ENCODE results near the gene ERCC8.
"Not testable (repeated sequence)": the region's sequence is repeated elsewhere in the genome, so short reads cannot be mapped to it uniquely, and the experiment has no call there.

ERCC8 gene, protein sequence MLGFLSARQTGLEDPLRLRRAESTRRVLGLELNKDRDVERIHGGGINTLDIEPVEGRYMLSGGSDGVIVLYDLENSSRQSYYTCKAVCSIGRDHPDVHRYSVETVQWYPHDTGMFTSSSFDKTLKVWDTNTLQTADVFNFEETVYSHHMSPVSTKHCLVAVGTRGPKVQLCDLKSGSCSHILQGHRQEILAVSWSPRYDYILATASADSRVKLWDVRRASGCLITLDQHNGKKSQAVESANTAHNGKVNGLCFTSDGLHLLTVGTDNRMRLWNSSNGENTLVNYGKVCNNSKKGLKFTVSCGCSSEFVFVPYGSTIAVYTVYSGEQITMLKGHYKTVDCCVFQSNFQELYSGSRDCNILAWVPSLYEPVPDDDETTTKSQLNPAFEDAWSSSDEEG

DNA sequence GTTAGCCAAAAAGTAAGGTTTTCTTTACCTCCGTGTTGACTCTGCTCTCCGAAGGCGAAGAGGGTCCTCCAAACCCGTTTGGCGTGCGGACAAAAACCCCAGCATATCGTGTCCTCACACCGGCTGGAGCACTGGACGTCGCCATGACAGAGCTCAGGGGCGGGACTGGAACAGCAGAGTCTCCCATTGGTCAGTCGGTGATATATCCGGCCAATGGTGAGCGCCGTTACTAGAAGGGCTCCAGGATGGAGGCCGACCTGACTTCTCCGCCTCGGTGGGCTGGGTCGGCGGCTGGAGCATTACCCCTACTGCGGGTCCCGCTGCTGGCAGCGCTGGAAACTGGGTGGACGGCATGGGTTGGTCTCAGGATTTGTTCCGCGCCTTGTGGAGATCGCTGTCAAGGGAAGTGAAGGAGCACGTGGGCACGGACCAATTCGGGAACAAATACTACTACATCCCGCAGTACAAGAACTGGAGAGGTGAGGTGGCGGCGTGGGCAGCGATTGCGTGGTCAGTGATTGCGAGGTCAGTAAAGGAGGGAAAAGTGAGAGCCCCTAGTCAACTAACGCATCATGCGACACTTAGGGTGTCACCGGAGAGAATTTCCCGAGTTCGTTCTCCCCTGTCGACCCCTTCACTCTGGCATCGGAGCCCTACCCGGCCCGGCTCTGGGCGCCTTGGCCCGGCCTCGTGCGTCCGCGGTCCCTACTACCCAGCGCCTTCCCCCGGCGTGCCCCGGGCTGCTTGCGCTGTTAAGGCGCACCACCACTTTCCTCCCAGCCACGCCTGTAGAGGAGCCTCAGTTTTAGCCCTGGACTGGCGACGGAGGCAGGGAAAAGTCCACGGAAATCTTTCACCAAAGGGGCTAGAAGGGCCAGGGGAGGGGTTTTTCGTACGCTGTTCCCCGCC is at the start of gene ERCC8, which contains the start of gene NDUFAF2:
Gene ERCC8, minus strand, starts transcription at position 167 of the 909 bp plus-strand sequence. Its CDS starts 62 bp downstream, at position 105.
Gene NDUFAF2, plus strand, starts transcription at position 302 of the 909 bp plus-strand sequence. Its CDS starts 51 bp downstream, at position 353.
- DNase-seq (ENCODE audit: low read depth in 1 of 2, low spot score in 1 of 2): peak; percentile 69 to 75

DNA sequence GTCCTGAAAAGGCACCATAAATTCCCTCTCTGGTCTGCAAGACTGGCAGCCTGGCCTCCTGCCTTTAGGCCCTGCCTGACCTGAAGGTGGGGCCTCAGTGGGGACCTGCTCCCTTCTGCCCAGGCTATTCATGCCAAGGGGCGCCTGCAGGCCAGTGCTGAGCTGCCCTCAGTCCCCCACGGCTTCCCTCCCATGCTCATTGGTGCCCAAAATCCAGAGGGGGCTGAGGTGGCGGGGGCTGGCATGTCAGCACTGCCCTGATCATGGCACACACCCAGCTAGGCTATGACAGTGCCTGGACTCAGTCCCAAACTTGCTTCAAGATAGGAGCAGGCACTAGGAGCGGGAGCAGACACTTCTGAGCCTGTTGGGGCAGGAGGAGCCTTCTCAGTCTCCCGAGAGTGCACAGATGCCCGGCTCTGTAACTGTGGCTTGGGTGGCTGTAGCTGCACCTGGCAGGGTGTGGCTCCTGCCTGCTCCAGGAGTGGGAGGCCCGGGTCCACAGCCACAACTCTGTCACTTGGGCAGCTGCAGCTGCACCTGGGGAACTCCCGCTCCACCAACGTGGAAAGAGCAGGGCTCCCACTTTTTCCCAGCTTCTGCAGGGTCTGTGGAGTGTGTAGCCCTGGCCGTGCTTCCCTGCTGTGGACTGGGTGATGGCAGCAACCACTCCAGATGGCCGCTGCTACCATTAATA is 49.2 kb upstream of the ERCC8 start:
- DNase-seq (ENCODE audit: low read depth in 1 of 2, low spot score in 1 of 2): no peak

DNA sequence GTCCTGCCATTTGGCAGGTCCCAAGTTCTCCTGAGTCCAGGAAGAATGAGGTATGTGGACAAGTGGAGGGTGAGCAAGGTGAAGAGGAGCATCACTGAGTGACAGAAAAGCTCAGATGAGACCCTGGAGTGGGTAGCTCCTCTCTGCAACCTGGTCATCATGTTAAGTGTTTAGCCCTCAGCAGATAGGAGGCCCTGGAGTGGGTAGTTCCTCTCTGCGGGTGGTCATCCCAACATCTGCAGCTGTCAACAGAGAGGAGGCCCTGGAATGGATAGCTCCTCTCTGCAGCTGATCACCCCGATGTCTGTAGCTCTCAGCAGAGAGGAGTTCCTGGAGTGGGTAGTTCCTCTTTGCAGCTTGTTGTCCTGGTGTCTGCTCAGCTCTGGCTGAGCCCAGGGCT is 48.6 kb upstream of the ERCC8 start:
- no peak for DNase-seq (ENCODE audit: low read depth in 1 of 2, low spot score in 1 of 2)

- no peak for DNase-seq (ENCODE audit: low read depth in 1 of 2, low spot score in 1 of 2)
Observed at GRCh38 chr5:60992871-60993270, 48.0 kb upstream of the ERCC8 start.

- no peak for DNase-seq (ENCODE audit: low read depth in 1 of 2, low spot score in 1 of 2)
Observed at GRCh38 chr5:60989790-60990189, 44.9 kb upstream of the ERCC8 start.

GRCh38 chr5:60982127-60982526 is 37.3 kb upstream of the ERCC8 start:
- not testable (repeated sequence) for DNase-seq (ENCODE audit: low read depth in 1 of 2, low spot score in 1 of 2)

DNA sequence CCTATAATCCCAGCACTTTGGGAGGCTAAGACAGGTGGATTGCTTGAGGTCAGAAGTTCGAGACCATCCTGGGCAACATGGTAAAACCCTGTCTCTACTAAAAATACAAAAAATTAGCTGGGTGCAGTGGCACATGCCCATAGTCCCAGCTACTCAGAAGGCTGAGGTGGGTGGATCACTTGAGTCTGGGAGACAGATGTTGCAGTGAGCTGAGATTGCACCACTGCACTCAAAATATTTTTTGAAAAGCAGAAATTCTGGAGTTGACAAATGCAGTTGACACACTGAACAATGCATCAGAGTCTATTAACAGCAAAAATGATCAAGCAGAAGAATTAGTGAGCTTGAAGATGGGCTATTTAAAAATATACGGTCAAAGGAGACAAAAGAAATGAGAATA is 35.6 kb upstream of the ERCC8 start:
- no peak for DNase-seq (ENCODE audit: low read depth in 1 of 2, low spot score in 1 of 2)

DNA sequence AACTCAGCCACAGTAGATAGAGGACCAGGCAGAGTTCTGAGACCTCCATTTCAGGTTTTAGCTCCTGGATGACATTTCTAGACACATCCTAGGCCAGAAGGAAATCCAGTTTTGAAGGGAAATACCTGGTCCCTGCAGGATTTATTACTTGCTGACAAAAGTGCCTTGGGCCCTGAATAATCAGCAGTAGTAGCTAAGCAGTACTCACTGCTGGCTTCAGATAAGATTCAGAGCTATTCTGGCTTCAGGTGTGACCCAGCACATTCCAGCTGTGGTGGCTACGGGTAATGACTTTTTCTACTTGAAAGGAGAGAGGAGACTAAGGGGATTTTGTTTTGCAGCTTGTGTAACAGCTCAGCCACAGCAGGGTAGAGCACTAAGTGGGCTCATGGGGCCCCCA is 34.1 kb upstream of the ERCC8 start:
- no peak for DNase-seq (ENCODE audit: low read depth in 1 of 2, low spot score in 1 of 2)

- no peak for DNase-seq (ENCODE audit: low read depth in 1 of 2, low spot score in 1 of 2)
Observed at GRCh38 chr5:60977956-60978737, 33.3 kb upstream of the ERCC8 start.

- peak in 1 of 2 donors; percentile 3 for DNase-seq (ENCODE audit: low read depth in 1 of 2, low spot score in 1 of 2)
Observed at GRCh38 chr5:60972231-60972630, 27.4 kb upstream of the ERCC8 start.

DNA sequence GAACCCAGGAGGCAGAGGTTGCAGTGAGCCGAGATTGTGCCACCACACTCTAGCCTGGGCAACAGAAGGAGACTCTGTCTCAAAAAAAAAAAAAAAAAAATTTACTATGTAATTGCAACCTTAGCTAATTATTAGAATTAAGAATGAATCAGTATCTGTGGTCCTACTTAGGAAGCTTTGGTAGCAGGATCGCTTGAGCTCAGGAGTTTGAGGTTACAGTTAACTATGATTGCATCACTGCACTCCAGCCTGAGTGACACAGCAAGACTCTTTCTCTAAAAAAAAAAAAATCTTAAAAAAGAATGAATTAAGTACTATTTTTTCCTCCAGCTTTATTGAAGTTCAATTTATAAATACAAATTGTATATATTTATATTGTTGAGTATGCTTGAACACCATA is 16.8 kb upstream of the ERCC8 start:
- no peak for DNase-seq (ENCODE audit: low read depth in 1 of 2, low spot score in 1 of 2)

- DNase-seq (ENCODE audit: low read depth in 1 of 2, low spot score in 1 of 2): no peak
Observed at GRCh38 chr5:60960591-60960990, 15.7 kb upstream of the ERCC8 start.

GRCh38 chr5:60959156-60959555 is 14.3 kb upstream of the ERCC8 start:
- no peak for DNase-seq (ENCODE audit: low read depth in 1 of 2, low spot score in 1 of 2)

DNA sequence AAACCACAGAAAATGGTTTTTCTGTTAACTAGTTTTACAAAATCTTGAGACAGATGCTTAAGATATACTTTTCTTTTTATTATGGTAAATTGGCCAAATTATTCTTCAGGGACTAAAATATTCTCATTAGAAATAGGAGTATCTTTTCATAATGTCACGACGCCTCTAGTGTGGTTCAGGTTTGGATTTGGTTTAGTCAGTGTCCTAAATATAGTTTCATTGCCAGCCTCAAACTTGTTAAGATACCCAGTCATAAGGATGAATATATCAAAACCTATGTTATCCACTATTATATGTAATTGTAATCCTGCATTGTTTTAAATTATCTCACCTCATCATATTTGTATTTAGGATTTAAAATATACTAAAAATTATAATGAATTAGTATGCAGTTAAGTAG is 13.8 kb upstream of the ERCC8 start:
- no peak for DNase-seq (ENCODE audit: low read depth in 1 of 2, low spot score in 1 of 2)

DNA sequence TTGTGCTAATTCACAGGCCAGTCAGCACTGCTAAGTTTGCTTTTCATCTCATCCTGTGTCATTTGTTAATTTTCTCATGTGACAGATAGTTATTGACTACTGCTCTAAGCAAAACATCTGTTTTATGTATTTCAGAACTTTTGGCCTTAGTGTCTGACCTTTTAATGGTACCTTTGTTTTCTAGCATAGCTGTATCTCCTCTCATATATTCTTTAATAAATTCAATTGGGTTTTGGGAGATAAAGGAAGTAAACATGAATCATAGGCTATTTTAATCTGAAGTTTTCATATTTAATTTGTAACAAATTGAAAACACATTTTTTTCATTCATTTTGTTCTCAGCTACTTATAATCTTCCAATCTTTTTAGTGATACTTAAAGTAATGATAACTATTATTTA is 13.2 kb upstream of the ERCC8 start:
- no peak for DNase-seq (ENCODE audit: low read depth in 1 of 2, low spot score in 1 of 2)

- no peak for DNase-seq (ENCODE audit: low read depth in 1 of 2, low spot score in 1 of 2)
Observed at GRCh38 chr5:60955239-60955638, 10.4 kb upstream of the ERCC8 start.

GRCh38 chr5:60948738-60949137 is 3.9 kb upstream of the ERCC8 start:
- DNase-seq (ENCODE audit: low read depth in 1 of 2, low spot score in 1 of 2): no peak

DNA sequence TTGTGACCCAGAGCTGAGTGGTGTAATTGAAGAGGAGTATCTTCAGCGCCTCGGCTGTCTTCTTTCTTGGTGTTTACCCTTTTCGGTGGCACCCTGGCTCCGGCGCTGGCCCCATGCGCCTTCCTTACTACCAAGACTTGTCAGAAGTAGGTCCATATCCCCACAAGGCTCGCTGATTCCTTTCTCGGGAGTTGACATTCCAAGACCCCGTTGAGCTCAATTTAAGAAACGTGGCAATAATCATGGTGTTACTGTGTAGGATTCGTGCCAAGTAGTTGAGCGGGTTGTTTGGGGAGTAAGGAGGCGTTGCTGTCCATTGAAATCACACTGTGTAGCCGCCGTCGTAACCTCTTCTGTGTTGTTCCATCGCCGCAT is 930 bp upstream of the ERCC8 start:
- no peak for DNase-seq (ENCODE audit: low read depth in 1 of 2, low spot score in 1 of 2)

GRCh38 chr5:60943624-60944023 is 1.2 kb downstream of the ERCC8 start:
- no peak for DNase-seq (ENCODE audit: low read depth in 1 of 2, low spot score in 1 of 2)

GRCh38 chr5:60929024-60929423 is 15.8 kb downstream of the ERCC8 start:
- no peak for DNase-seq (ENCODE audit: low read depth in 1 of 2, low spot score in 1 of 2)

DNA sequence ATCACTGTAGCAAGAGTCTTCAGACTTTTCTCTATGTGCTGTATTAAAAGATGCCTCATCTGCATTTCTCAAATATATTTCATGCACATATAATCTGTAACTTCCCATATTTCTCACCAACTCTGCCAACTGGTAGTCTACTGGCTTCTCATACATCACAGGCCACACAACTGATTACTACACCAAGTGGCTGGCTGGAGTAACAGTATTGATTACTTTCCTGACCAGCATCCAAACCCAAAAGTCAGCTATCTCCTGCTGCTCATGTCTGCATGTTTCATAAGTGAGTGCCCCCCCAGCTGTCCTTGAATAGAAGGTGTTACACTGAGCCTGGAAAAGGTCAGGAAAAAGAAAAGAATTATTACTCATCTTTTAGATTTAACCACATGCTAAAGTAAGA is 17.4 kb downstream of the ERCC8 start:
- DNase-seq (ENCODE audit: low read depth in 1 of 2, low spot score in 1 of 2): no peak

All from activated T-helper 1 cell treated with anti-CD3 and anti-CD28 coated beads, Interleukin-2, amount 50 U/mL, for 16 hours (primary cell).